ENCODE data around the gene RAET1L.

DNA sequence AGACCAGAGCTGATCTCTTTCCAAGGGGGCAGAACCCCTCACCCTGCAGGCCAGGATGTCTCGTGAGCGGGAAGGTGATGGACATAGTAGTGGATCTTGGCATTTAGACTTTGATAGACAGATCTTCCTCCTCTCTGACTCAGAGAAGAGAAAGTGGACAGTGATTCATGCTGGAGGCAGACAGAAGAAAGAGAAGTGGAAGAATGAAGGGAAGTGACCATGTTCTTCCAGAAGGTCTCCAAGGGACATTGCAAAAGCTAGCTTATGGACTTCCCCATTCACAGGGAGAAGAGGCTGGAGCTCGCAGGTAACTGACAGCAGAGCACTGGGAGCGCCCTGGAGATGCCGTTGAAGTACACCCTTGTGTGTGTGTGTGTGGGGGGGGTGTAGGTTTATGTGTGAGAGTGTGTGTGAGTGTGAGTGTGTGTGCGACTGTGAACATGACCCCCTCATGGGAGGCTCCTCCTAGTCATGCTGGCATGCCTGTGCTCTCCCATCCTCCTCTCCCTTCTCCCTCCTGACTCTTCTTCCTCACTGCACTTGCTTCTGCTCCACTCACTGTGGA is 8.0 kb upstream of the RAET1L start:
- TF ChIP-seq, protein P1, sequence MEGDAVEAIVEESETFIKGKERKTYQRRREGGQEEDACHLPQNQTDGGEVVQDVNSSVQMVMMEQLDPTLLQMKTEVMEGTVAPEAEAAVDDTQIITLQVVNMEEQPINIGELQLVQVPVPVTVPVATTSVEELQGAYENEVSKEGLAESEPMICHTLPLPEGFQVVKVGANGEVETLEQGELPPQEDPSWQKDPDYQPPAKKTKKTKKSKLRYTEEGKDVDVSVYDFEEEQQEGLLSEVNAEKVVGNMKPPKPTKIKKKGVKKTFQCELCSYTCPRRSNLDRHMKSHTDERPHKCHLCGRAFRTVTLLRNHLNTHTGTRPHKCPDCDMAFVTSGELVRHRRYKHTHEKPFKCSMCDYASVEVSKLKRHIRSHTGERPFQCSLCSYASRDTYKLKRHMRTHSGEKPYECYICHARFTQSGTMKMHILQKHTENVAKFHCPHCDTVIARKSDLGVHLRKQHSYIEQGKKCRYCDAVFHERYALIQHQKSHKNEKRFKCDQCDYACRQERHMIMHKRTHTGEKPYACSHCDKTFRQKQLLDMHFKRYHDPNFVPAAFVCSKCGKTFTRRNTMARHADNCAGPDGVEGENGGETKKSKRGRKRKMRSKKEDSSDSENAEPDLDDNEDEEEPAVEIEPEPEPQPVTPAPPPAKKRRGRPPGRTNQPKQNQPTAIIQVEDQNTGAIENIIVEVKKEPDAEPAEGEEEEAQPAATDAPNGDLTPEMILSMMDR (IDR thresholded peaks at IDR 0.05), result no peak
- TF ChIP-seq POLR2AphosphoS5 (IDR thresholded peaks at IDR 0.05) (no peak), POLR2A (IDR thresholded peaks at IDR 0.05) (no peak), EP300 (IDR thresholded peaks at IDR 0.05) (no peak)
